Non-pigmented ciliary epithelial cell (primary cell): ENCODE results near the gene SLC1A4.

Experiments
- DNase-seq: peaks from one replicate; pipeline ENCODE4 v3.0.0-alpha.2; 2010; ENCODE audit warnings: low read depth

SLC1A4 gene

GRCh38 chr2:65054749-65055421 is 65.7 kb downstream of the SLC1A4 start:
- DNase-seq, result no peak

GRCh38 chr2:65055422-65056214 is 66.4 kb downstream of the SLC1A4 start:
- no peak for DNase-seq

GRCh38 chr2:65056215-65057053 is 67.2 kb downstream of the SLC1A4 start, which contains the start of gene CEP68:
TSS of gene CEP68 (plus strand) at chr2:65056416. CDS start at chr2:65069445, 13,029 bp downstream.
- DNase-seq, result peak; percentile 88

GRCh38 chr2:65057054-65057375 is 67.8 kb downstream of the SLC1A4 start:
- DNase-seq, result no peak

- no peak for DNase-seq
These were observed 68.3 kb downstream of the SLC1A4 start for GRCh38 chr2:65057391-65058052.

GRCh38 chr2:65059071-65059470 is 69.9 kb downstream of the SLC1A4 start:
- no peak for DNase-seq

- no peak for DNase-seq
These were observed 72.1 kb downstream of the SLC1A4 start for GRCh38 chr2:65061146-65061909.

GRCh38 chr2:65061910-65062339 is 72.7 kb downstream of the SLC1A4 start:
- DNase-seq, result no peak

- no peak for DNase-seq
These were observed 73.9 kb downstream of the SLC1A4 start for GRCh38 chr2:65062843-65063825.

GRCh38 chr2:65064728-65065552 is 75.7 kb downstream of the SLC1A4 start:
- peak; percentile 51 for DNase-seq

GRCh38 chr2:65067806-65068553 is 78.8 kb downstream of the SLC1A4 start:
- no peak for DNase-seq

- no peak for DNase-seq
These were observed 80.2 kb downstream of the SLC1A4 start for GRCh38 chr2:65069439-65069824.

- no peak for DNase-seq
These were observed 81.1 kb downstream of the SLC1A4 start for GRCh38 chr2:65070172-65070830.

GRCh38 chr2:65070856-65071255 is 81.7 kb downstream of the SLC1A4 start:
- no peak for DNase-seq

GRCh38 chr2:65071499-65072180 is 82.4 kb downstream of the SLC1A4 start:
- DNase-seq, result no peak

GRCh38 chr2:65072181-65072970 is 83.2 kb downstream of the SLC1A4 start:
- DNase-seq, result no peak
